Islet precursor cell (in vitro differentiated cells): Measurements from ENCODE around the gene RAB27A.

Experiments
- DNase-seq: peaks from one replicate; pipeline ENCODE4 v3.0.0-alpha.2; 2018

The RAB27A gene

GRCh38 chr15:55221090-55222011 is 68.3 kb downstream of the RAB27A start:
- peak; percentile 57 for DNase-seq

- DNase-seq = no peak
These were observed 69.0 kb downstream of the RAB27A start for GRCh38 chr15:55220606-55221005.

- no peak for DNase-seq
These were observed 71.6 kb downstream of the RAB27A start for GRCh38 chr15:55218056-55218455.

DNA sequence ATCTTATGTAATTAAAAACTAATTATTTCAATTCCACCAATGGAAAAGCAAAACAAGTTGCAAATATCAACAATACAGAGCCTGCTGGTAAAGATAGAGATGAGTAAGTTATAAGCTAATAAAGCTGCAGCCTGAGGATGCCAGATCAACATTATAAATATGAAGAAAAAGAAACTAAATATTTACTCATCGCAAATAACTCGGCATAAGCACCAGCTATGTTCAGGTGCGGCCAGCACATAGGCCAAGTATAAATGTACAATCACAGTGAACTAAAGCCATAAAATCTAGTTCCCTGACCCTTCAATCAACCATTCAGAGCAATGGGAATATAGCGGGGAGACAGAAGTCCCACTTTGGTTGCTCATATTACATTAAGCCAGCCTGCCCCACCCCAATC is 85.1 kb downstream of the RAB27A start:
- no peak for DNase-seq

- no peak for DNase-seq
These were observed 87.4 kb downstream of the RAB27A start for GRCh38 chr15:55202206-55202605.

DNA sequence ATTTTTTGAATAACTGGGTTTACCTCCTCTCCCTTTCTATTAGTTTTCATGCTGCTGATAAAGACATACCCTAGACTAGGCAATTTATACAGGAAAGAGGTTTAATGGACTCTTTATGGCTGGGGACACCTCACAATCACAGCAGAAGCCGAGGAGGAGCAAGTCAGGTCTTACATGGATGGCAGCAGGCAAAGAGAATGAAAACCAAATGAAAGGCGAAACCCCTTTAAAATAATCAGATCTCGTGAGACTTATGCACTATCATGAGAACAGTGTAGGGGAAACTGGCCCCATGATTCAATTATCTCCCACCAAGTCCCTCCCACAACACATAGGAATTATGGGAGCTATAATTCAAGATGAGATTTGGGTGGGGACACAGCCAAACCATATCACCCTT is 90.9 kb downstream of the RAB27A start:
- DNase-seq = no peak

- no peak for DNase-seq
These were observed 91.9 kb downstream of the RAB27A start for GRCh38 chr15:55197719-55198118.

GRCh38 chr15:55197362-55197705 is 92.3 kb downstream of the RAB27A start:
- DNase-seq = no peak

- DNase-seq = peak; percentile 99
These were observed 92.9 kb downstream of the RAB27A start, which contains the start of gene RSL24D1 for GRCh38 chr15:55196458-55197361. RSL24D1 (minus strand) TSS chr15:55196941; CDS start chr15:55196890, 51 bp downstream.

DNA sequence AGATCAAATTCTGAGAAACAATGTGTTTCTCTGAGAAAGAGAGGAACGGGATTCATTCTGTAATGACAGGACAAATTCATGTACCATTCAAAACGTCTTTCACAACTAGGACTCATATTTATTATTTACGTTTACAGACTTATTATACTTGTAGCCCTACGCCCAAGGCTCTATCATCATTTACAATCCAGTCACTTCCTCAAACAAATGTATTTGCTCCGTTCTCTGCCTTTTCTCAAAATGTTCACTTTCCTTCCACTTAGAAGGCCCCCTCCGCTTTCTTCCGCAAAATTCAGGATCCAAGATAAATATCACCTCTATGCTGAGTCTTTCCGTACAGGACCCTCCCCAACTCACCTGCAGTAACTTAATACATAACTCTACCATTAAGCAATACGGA is 93.6 kb downstream of the RAB27A start:
- no peak for DNase-seq

GRCh38 chr15:55194256-55194655 is 95.4 kb downstream of the RAB27A start:
- no peak for DNase-seq

DNA sequence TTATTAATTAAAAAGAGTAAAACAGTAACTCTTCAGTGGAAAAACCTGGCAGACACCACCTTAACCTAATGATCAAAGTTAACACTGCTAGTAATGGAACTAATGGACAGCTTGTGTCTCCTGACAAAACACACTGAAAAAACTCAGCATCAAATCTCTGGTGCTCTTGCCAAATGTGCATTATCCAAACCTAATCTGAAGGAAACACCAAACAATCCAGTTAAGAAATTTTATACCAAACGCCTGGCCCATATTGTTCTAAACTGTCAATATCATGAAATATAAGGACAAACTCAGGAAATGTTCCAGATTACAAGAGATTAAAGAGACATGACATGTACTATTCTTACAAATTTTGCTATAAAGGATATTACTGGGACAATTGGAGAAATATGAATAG is 103.3 kb downstream of the RAB27A start:
- DNase-seq = no peak

DNA sequence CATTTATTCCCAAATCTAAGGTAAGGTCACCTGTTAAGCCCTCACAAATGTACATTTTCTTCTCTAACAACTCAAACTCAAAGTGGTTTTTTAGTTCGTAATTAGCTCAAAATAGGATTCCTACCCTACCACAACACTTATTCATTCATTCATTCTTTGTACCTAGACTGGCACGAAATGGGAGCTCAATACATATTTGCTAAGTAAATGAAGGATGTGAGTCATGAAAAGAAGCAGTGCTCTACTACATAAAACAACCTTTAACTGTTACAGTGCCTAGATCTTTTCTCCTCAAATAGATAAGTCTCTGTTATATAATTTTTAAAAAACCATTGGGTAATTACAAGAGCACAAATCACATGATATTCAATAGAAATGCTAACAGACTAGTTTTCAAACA is 105.9 kb downstream of the RAB27A start:
- no peak for DNase-seq

GRCh38 chr15:55179141-55179540 is 110.5 kb downstream of the RAB27A start:
- no peak for DNase-seq

DNA sequence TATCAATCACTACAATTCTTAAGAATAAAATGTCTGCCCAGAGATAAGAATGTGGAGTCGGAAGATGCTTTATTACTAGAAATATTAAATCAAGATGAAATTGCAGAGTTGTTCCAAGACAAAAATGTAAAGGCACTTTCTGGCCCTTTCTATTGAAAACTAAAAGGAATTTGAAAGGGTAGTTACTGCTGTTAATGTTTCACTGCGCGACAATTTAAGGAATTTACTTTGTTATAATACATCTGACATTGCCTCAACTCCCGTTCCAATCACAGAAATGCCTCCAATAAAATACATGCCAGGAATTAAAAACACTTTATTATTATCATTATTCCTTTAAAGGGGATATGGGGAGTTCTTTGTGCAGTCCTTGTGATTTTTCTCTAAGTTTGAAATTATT is 119.3 kb downstream of the RAB27A start:
- no peak for DNase-seq

DNA sequence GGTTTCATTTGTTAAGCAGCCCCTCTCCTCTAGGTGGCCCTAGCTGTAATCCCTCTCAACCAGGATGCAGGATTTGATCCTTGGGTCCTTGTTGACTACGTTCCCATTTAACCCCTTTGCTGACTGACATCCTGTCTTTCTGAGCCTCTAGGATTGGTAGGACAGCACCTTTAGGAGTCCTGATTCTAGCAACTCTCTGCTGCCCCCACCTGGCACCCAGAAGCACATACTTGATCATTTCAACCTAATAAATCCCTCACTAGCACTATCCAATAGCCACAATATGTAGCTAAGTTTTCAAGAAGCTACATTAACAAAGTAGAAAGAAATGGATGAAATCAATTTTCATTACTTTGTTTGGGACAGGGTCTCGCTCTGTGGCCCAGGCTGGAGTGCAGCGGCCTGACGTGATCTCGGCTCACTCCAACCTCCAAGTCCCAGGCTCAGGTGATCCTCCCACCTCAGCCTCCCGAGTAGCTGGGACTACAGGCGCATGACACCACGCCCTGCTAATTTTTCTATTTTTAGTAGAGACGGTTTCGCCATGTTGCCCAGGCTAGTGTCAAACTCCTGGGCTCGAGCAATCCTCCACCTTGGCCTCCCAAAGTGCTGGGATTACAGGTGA is 121.2 kb downstream of the RAB27A start:
- peak; percentile 85 for DNase-seq

DNA sequence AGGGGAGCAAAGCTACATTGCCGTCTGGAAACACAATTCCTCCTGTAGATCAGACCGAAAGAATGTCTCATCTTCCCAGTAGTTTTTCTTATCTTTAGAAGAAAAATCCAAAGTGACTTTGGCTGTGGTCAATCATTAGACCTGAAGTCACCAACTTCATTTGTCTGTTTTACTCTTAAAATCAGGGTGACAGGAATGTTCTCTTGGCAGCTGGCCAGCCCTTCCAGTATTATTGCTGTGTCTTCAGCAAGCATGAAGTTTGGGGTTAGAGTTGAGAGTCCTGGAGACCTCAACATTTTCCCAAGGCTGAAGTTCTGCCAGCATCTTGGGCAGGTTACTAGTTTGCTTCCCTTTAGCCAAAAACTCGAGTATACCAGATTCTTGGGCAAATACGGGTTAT is 125.3 kb downstream of the RAB27A start:
- no peak for DNase-seq
